Loucy (cell line): ENCODE measurements around the gene TPM2.

Experiments
- EZH2phosphoT487 ChIP-seq: fragments of 200-600 bp; IDR thresholded peaks from 2 replicates; pipeline ENCODE4 v1.6.1; 2018; ENCODE audit warnings: antibody characterized with exemption, mild to moderate bottlenecking, moderate library complexity, borderline replicate concordance
- TF ChIP-seq, protein P1 (sequence below): fragments of 200-600 bp; sonication (generic); conservative IDR thresholded peaks from 2 replicates; pipeline ENCODE4 v1.5.1; 2014; ENCODE audit warnings: mild to moderate bottlenecking, antibody characterized with exemption, low read length

DNA sequence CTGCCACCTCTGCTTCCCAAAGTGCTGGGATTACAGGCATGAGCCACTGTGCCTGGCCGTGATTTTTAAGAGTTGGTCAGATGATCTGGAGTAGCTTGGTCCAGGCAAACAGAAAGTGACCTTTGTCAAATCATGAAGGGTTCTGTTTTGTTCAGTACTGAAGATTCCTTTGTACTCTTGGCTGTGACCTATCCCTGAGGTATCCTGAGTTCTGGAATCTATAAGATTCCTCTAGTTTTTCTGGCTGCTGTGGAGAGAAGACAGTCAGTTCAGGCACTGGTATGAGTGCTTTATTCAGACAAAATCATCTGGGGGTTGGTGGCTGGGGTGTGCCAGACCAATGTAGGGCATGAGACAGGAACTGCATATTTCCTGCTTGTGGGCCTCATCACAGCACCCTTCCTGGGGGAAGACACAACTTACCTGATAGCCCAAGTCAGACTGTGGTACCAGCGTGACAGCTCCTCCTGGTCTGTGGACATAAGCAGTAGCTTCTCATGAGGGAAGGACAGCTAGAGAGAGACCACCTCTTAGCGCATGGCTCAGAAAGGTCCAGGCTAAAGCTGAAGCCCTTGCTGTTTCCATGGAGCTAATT is 27.9 kb downstream of the TPM2 start:
- TF ChIP-seq, protein P1, sequence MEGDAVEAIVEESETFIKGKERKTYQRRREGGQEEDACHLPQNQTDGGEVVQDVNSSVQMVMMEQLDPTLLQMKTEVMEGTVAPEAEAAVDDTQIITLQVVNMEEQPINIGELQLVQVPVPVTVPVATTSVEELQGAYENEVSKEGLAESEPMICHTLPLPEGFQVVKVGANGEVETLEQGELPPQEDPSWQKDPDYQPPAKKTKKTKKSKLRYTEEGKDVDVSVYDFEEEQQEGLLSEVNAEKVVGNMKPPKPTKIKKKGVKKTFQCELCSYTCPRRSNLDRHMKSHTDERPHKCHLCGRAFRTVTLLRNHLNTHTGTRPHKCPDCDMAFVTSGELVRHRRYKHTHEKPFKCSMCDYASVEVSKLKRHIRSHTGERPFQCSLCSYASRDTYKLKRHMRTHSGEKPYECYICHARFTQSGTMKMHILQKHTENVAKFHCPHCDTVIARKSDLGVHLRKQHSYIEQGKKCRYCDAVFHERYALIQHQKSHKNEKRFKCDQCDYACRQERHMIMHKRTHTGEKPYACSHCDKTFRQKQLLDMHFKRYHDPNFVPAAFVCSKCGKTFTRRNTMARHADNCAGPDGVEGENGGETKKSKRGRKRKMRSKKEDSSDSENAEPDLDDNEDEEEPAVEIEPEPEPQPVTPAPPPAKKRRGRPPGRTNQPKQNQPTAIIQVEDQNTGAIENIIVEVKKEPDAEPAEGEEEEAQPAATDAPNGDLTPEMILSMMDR = no peak
- no peak for TF ChIP-seq EZH2phosphoT487
